Measurements from ENCODE around the gene AFF3. TPM values are rescaled to one million over a fixed set of nuclear protein-coding genes. Genes with fewer than 3 reads are reported as not detected.
A peak's percentile ranks its signal among the peaks of the same experiment; 100 is the strongest.
"Not testable (repeated sequence)": the region's sequence is repeated elsewhere in the genome, so short reads cannot be mapped to it uniquely, and the experiment has no call there.

The AFF3 gene
- total RNA-seq, 1 donor from 2014 or later: 5.7 TPM

GRCh38 chr2:100176925-100177324, 34.5 kb upstream of the AFF3 start:
- Mint-ChIP-seq H3K27ac (no peak overlapping the region), H3K4me3 (no peak overlapping the region), H3K36me3 (ENCODE audit: low read depth) (no peaks in the 10 kb centered on the region), H3K27me3 (peaks cover 2% of the 10 kb centered on the region), H3K4me1 (no peaks in the 10 kb centered on the region), H3K9me3 (no peaks in the 10 kb centered on the region)
- DNase-seq: no peak
- intact Hi-C loops (cut with micrococcal nuclease): no loop called here

- intact Hi-C loops (cut with micrococcal nuclease): no loop called here
- DNase-seq: no peak
- Mint-ChIP-seq H3K36me3 (ENCODE audit: low read depth) (no peaks in the 10 kb centered on the region), H3K27ac (no peak overlapping the region), H3K9me3 (no peaks in the 10 kb centered on the region), H3K4me3 (no peak overlapping the region), H3K27me3 (peaks cover 10% of the 10 kb centered on the region), H3K4me1 (no peaks in the 10 kb centered on the region)
These were observed 31.6 kb upstream of the AFF3 start for GRCh38 chr2:100174026-100174431.

GRCh38 chr2:100166701-100167100, 24.3 kb upstream of the AFF3 start:
- Mint-ChIP-seq H3K9me3 (peaks cover 3% of the 10 kb centered on the region), H3K27ac (no peak overlapping the region), H3K27me3 (peaks cover 11% of the 10 kb centered on the region), H3K4me3 (no peak overlapping the region), H3K36me3 (ENCODE audit: low read depth) (no peaks in the 10 kb centered on the region), H3K4me1 (no peaks in the 10 kb centered on the region)
- no peak for DNase-seq
- intact Hi-C loops (cut with micrococcal nuclease): no loop called here

GRCh38 chr2:100163605-100164004, 21.2 kb upstream of the AFF3 start:
- Mint-ChIP-seq H3K27ac (no peak overlapping the region), H3K4me3 (no peak overlapping the region), H3K4me1 (no peaks in the 10 kb centered on the region), H3K27me3 (peaks cover 2% of the 10 kb centered on the region), H3K36me3 (ENCODE audit: low read depth) (no peaks in the 10 kb centered on the region), H3K9me3 (peaks cover 3% of the 10 kb centered on the region)
- DNase-seq: no peak
- intact Hi-C loops (cut with micrococcal nuclease): no loop called here

GRCh38 chr2:100161945-100162620, 19.7 kb upstream of the AFF3 start:
- H3K4me1 Mint-ChIP-seq: no peaks in the 10 kb centered on the region
- peaks cover 3% of the 10 kb centered on the region for H3K9me3 Mint-ChIP-seq
- H3K36me3 Mint-ChIP-seq (ENCODE audit: low read depth): no peaks in the 10 kb centered on the region
- peaks cover 1% of the 10 kb centered on the region for H3K27me3 Mint-ChIP-seq
- H3K4me3 Mint-ChIP-seq: no peak overlapping the region
- DNase-seq: no peak
- intact Hi-C loops (cut with micrococcal nuclease): no loop called here
- no peak overlapping the region for H3K27ac Mint-ChIP-seq

- no peaks in the 10 kb centered on the region for H3K4me1 Mint-ChIP-seq
- peaks cover 3% of the 10 kb centered on the region for H3K9me3 Mint-ChIP-seq
- intact Hi-C loops (cut with micrococcal nuclease): no loop called here
- H3K4me3 Mint-ChIP-seq: no peak overlapping the region
- no peak for DNase-seq
- no peak overlapping the region for H3K27ac Mint-ChIP-seq
- peaks cover 3% of the 10 kb centered on the region for H3K27me3 Mint-ChIP-seq
- no peaks in the 10 kb centered on the region for H3K36me3 Mint-ChIP-seq (ENCODE audit: low read depth)
These were observed 18.0 kb upstream of the AFF3 start for GRCh38 chr2:100160396-100160795.

GRCh38 chr2:100151832-100152231, 9.4 kb upstream of the AFF3 start:
- H3K36me3 Mint-ChIP-seq (ENCODE audit: low read depth); H3K4me3 Mint-ChIP-seq; intact Hi-C loops (cut with micrococcal nuclease); DNase-seq; H3K4me1 Mint-ChIP-seq; H3K9me3 Mint-ChIP-seq; H3K27ac Mint-ChIP-seq: not testable (repeated sequence)
- H3K27me3 Mint-ChIP-seq: peaks cover 13% of the 10 kb centered on the region

GRCh38 chr2:100151310-100151709, 8.9 kb upstream of the AFF3 start:
- intact Hi-C loops (cut with micrococcal nuclease): no loop called here
- Mint-ChIP-seq H3K4me1 (no peaks in the 10 kb centered on the region), H3K27me3 (peaks cover 13% of the 10 kb centered on the region), H3K9me3 (peaks cover 7% of the 10 kb centered on the region), H3K36me3 (ENCODE audit: low read depth) (no peaks in the 10 kb centered on the region), H3K27ac (no peak overlapping the region), H3K4me3 (no peak overlapping the region)
- no peak for DNase-seq

- H3K36me3 Mint-ChIP-seq (ENCODE audit: low read depth): no peaks in the 10 kb centered on the region
- no peak for DNase-seq
- intact Hi-C loops (cut with micrococcal nuclease): no loop called here
- peaks cover 11% of the 10 kb centered on the region for H3K27me3 Mint-ChIP-seq
- no peak overlapping the region for H3K4me3 Mint-ChIP-seq
- peaks cover 3% of the 10 kb centered on the region for H3K4me1 Mint-ChIP-seq
- no peak overlapping the region for H3K27ac Mint-ChIP-seq
- H3K9me3 Mint-ChIP-seq: peaks cover 5% of the 10 kb centered on the region
These were observed 6.5 kb upstream of the AFF3 start for GRCh38 chr2:100148883-100149282.

GRCh38 chr2:100146657-100146960, 4.2 kb upstream of the AFF3 start:
- DNase-seq: no peak
- H3K27ac Mint-ChIP-seq: no peak overlapping the region
- peaks cover 15% of the 10 kb centered on the region for H3K9me3 Mint-ChIP-seq
- H3K4me1 Mint-ChIP-seq: peaks cover 23% of the 10 kb centered on the region
- no peak overlapping the region for H3K4me3 Mint-ChIP-seq
- no peaks in the 10 kb centered on the region for H3K36me3 Mint-ChIP-seq (ENCODE audit: low read depth)
- peaks cover 20% of the 10 kb centered on the region for H3K27me3 Mint-ChIP-seq
- intact Hi-C loops (cut with micrococcal nuclease): no loop called here

GRCh38 chr2:100145893-100146656, 3.7 kb upstream of the AFF3 start:
- H3K9me3 Mint-ChIP-seq: peaks cover 15% of the 10 kb centered on the region
- H3K4me1 Mint-ChIP-seq: peaks cover 24% of the 10 kb centered on the region
- intact Hi-C loops (cut with micrococcal nuclease): no loop called here
- no peaks in the 10 kb centered on the region for H3K36me3 Mint-ChIP-seq (ENCODE audit: low read depth)
- DNase-seq: no peak
- H3K4me3 Mint-ChIP-seq: no peak overlapping the region
- H3K27me3 Mint-ChIP-seq: peaks cover 20% of the 10 kb centered on the region
- no peak overlapping the region for H3K27ac Mint-ChIP-seq

- Mint-ChIP-seq H3K27me3 (peaks cover 28% of the 10 kb centered on the region), H3K36me3 (ENCODE audit: low read depth) (peaks cover 2% of the 10 kb centered on the region), H3K4me1 (peaks cover 32% of the 10 kb centered on the region), H3K4me3 (no peak overlapping the region), H3K9me3 (peaks cover 19% of the 10 kb centered on the region), H3K27ac (no peak overlapping the region)
- intact Hi-C loops (cut with micrococcal nuclease): loop anchor here (5.0 kb wide), 2 partner anchors 36 to 149 kb away; no protein-coding TSS in a partner anchor
- DNase-seq: no peak
These were observed 896 bp upstream of the AFF3 start for GRCh38 chr2:100143286-100143685.

GRCh38 chr2:100141906-100142305, 484 bp downstream of the AFF3 start:
- Mint-ChIP-seq H3K27ac (peak overlapping the region; percentile 83), H3K36me3 (ENCODE audit: low read depth) (peaks cover 2% of the 10 kb centered on the region), H3K9me3 (peaks cover 19% of the 10 kb centered on the region), H3K4me3 (peak overlapping the region; percentile 88), H3K4me1 (peaks cover 42% of the 10 kb centered on the region), H3K27me3 (peaks cover 28% of the 10 kb centered on the region)
- no peak for DNase-seq
- intact Hi-C loops (cut with micrococcal nuclease): loop anchor here (5.0 kb wide), 2 partner anchors 35 to 150 kb away; no protein-coding TSS in a partner anchor

- Mint-ChIP-seq H3K36me3 (ENCODE audit: low read depth) (peaks cover 2% of the 10 kb centered on the region), H3K4me3 (peak overlapping the region; percentile 1), H3K9me3 (peaks cover 19% of the 10 kb centered on the region), H3K27me3 (peaks cover 28% of the 10 kb centered on the region), H3K4me1 (peaks cover 42% of the 10 kb centered on the region), H3K27ac (peak overlapping the region; percentile 14)
- no peak for DNase-seq
- intact Hi-C loops (cut with micrococcal nuclease): loop anchor here (5.0 kb wide), 2 partner anchors 33 to 152 kb away; no protein-coding TSS in a partner anchor
These were observed 1.8 kb downstream of the AFF3 start for GRCh38 chr2:100140582-100140981.
